Measurements from ENCODE around the gene SLIT1.
"Not testable (repeated sequence)": the region's sequence is repeated elsewhere in the genome, so short reads cannot be mapped to it uniquely, and the experiment has no call there.

The SLIT1 gene

DNA sequence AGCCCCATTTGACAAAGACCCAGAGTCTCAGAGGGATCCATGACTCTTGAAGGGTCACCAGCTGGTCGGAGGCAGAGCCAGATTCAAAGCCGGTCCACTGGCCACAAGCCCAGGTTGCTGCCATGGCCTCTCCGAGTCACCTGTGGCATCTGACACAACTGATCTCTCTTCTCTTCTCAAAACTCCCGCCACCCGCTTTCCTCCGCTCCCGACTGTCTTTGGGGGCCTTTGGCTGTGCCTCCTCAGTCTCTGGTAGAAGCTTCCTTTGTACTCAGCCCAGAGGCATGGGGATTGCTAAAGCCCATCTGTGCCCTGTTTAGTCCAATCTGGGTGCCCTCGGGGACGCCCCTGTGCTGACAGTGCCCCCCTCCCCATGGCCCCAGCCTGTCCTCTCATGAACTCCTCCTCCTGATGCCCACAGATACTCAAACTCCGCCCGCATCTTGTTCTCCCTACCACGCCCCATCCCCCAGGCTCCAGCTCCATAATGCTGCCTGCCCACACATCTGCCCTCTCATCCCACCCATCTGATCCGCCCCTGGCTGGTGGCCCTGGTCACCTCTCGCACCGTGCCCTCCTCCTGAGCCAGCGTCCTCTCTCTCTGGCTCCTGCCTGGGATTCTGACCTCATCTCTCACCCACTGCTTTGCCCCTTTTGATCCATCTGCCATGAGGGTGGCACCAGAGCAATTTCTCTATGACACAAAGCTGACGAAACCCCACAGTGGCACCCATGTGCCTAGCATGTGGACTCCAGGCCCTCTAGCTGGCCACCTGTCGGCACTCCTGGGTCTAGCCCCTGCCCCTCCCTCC, 150.6 kb downstream of the SLIT1 start:
- intact Hi-C loops (cut with DNase I), result no loop called here
- DNase-seq, result peak in 2 of 10 donors; percentile 49 to 56

DNA sequence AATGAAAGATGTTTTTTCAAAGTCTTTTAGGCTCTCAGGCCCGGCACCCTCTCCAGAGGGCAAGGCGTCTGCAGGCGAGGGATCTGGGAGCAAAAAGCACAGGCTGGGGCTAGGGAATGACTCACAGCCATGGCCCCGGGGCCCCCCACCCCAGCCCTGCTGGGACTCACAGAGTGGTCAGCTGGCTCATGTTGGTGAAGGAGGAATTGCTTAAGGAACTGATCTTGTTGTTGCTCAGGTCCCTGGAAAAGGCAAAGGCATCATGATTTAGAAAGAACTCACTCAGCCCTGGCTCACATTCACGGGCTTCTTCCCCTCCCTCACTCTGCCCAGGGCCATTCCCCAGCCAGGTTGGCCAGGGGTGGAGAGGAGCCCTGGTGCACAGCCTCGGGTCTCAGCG, 151.5 kb downstream of the SLIT1 start:
- DNase-seq, result peak in 1 of 10 donors; percentile 40
- intact Hi-C loops (cut with DNase I), result no loop called here

DNA sequence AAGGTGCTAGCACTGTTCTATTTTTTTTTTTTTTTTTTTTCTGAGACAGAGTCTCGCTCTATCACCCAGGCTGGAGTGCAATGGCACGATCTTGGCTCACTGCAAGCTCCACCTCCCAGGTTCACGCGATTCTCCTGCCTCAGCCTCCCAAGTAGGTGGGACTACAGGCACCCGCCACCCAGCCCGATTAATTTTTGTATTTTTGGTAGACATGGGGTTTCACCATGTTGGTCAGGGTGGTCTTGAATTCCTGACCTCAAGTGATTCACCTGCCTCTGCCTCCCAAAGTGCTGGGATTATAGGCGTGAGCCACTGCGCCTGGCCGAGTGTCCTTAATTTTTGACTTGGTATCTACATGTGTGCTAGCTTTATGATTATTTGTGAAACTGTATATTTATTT, 151.9 kb downstream of the SLIT1 start:
- peak in 2 of 10 donors; percentile 36 to 67 for DNase-seq
- intact Hi-C loops (cut with DNase I), result not testable (repeated sequence)

DNA sequence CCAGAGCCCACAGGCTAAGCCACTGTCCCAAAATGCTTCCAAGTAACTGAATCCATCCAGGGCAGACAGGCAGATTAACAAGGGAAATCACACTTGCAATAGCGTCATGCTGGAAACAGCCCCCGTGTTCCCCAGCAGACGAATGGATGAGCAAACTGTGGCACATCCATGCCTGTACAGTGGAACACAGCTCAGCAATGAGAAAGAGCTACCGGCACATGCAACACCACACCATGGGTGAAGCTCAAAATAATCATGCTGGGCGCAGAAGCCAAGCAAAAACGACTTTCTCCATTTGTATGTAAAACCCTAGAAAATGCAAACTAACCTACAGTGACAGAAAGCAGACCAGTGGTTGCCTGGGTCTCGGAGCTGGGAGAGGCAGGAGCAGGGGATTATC, 153.1 kb downstream of the SLIT1 start:
- peak in 1 of 10 donors; percentile 75 for DNase-seq
- intact Hi-C loops (cut with DNase I), result no loop called here

DNA sequence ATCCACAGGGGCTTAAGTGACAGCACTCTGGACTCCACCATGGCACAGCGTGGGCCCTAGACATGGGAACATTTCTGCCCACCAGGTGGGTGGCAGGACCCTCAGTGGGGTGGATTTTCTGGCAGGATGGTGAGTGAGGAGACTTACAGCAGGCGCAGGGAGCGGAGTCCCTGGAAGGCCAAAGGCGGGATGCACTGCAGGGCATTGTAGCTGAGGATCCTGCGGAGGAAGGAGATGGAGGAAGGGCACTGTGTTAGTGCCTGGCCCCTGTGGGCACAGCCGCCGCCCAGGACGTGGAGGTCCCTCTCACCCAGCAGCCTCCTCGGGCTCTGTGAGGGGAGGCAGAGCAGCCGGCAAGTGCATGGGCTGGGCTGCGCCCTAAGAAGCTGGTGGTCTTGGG, 154.3 kb downstream of the SLIT1 start:
- DNase-seq, result peak in 1 of 10 donors; percentile 79
- intact Hi-C loops (cut with DNase I), result no loop called here

DNA sequence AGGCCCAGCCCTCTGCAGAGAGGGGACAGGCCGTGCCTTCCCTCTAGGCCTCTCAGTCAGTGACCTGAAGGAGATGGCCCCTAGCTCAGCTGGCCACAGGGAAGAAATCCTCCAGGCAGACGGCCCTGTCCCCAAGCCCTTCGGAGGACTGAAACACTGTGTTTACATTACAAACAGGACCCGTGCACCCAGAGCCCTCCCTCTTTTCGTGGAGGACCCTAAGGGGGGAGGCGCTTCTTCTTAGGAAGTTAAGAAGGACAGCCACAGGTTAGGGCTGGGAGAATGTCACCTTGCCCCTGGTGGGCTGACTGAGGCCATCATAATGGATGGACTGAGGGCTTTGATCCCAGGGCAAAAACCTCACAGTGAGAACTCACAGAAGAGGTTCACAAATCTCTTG, 154.9 kb downstream of the SLIT1 start:
- DNase-seq, result no peak
- intact Hi-C loops (cut with DNase I), result no loop called here

DNA sequence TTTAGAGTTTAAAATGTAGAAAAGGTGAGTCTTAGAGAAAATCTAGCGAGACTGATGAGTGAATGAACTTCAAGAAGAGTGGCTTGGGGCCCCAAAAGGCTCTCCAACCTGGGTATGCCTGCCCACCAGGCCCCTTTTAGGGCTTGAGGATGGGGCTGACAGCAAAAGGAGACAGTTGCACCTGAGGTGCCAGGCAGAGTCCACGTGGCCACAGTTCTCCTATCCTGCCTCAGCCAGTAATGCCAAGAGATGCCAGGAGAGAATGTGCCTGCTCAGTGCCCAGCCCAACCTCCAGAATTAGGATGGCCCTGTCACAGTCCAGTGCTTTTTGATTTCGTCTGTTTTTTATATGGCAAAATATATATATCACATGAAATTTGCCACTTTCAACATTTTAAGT, 156.5 kb downstream of the SLIT1 start:
- DNase-seq, result no peak
- intact Hi-C loops (cut with DNase I), result loop anchor here (10.0 kb wide), 1 partner anchor 654 kb away; no protein-coding TSS in a partner anchor

DNA sequence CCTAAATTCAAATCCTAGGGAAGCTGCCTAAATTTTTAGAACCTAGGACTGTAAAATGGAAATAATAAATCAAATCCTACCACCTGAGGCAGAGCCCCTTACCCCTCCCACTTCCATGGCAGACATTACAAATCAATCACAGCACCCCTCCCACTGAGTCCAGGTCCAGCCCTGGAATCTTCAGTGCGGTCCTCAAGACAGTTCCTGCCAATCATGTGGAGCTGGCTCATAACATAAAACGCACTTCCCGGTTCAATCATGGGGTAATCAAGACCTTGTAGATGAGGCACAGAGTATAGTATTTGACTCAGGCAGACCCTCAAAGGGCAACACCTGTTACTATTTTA, 157.0 kb downstream of the SLIT1 start:
- no peak for DNase-seq
- intact Hi-C loops (cut with DNase I), result loop anchor here (10.0 kb wide), 1 partner anchor 654 kb away; no protein-coding TSS in a partner anchor

DNA sequence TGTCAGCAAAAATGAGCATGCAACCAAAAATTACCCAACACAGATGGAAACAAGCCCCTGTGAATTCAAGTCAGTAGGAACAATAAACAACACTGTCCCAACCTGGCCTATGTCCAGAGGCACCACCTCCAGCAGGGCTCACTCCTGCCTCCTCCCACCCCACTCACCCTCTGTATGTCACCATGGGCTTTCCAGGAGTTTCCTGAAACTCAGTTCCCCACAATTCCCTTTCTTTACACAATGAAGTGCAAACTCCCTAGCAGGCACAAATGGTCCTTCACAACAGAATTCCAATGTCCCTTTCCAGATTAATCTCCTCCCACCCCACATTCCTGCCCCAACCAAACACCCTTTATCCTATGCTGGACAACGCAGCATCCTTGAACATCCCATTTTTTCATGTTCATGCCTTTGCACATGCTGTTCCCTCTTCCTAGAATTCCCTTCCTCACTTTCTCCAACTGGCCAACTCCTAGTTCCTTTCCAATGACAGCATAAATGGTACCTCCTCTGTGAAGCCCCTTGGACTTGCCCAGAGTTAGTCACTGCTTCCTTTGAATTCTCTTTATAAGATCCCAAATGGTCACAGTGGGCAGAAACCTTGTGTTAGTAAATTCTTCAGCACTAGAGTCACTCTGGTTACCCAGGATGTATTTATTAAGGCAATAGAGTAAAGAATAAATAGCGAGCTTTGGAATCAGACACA, 157.5 kb downstream of the SLIT1 start:
- intact Hi-C loops (cut with DNase I), result loop anchor here (10.0 kb wide), 1 partner anchor 653 kb away; no protein-coding TSS in a partner anchor
- DNase-seq, result no peak

DNA sequence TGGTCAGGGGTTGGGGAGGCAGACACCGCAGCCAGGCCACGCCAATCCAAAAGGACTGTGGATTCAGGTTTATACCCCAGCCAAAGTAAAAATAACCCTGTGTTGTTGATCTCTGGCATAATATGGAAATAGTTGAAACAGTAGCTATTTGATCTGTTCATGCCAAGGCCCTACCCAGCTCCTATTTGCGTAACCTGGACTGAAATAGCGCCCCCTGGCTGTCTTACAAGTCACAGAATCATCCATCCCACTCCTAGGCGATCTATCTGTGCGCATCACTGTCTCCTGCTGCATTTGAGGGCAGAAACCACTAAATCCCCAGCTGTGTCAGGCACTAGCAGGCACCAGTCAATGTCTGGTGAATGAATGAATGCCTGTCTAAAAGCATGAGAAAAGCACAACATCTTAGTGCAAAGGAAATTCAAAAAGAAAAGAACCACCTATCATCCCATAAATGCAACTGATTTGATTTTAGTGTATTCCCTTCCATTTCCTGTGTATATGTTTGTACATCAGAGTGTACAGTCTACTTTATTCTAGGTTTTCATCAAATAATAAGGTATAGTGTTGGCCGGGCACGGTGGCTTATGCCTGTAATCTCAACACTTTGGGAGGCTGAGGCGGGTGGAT, 160.0 kb downstream of the SLIT1 start:
- DNase-seq, result peak in 6 of 10 donors; percentile 48 to 92 (median 70)
- intact Hi-C loops (cut with DNase I), result loop anchor here (1.0 to 10.0 kb wide), 2 partner anchors 193 to 651 kb away; partner anchors contain the start of gene LCOR

DNA sequence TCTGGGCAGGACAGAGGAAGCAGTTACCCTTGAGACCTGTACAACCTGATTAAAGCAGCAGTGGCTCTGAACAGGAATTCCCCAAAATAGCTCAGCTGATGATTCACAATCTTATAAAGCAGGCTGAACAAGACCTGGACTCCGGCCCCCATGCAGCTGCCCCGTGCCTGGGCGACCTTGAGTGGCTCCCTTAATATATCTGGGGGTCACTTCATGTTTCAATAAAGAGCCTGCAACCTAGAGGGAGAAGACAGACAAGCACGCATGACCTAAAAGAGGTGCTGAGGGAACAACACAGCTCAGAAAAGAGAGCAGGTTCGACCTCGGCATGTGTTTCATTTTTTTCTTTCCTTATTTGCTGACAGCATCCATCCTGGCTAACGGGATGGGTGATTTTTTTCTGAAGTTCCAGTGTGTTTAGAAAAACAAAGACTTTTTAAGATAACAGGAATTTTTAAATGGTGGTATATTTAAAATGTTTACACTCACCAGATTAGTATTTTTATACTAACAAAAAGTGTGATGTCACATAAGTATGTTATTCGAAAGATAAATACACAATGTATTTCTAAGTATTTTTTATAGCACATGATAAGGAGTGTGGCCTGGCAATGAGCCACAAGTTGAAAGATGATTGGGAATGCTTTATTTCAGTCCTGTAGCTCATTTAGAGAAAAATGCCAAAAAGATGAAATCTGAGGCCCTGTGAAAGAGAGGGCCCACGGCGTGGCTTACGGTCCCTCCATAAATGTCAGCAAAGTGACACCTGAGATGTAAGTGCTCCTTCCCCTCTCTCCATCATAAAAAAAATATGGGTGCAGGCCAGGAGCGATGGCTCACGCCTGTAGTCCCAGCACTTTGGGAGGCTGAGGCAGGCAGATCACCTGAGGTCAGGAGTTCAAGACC, 161.3 kb downstream of the SLIT1 start:
- intact Hi-C loops (cut with DNase I), result loop anchor here (1.0 to 10.0 kb wide), 2 partner anchors 192 to 650 kb away; partner anchors contain the start of gene LCOR
- DNase-seq, result peak in 1 of 10 donors; percentile 11

DNA sequence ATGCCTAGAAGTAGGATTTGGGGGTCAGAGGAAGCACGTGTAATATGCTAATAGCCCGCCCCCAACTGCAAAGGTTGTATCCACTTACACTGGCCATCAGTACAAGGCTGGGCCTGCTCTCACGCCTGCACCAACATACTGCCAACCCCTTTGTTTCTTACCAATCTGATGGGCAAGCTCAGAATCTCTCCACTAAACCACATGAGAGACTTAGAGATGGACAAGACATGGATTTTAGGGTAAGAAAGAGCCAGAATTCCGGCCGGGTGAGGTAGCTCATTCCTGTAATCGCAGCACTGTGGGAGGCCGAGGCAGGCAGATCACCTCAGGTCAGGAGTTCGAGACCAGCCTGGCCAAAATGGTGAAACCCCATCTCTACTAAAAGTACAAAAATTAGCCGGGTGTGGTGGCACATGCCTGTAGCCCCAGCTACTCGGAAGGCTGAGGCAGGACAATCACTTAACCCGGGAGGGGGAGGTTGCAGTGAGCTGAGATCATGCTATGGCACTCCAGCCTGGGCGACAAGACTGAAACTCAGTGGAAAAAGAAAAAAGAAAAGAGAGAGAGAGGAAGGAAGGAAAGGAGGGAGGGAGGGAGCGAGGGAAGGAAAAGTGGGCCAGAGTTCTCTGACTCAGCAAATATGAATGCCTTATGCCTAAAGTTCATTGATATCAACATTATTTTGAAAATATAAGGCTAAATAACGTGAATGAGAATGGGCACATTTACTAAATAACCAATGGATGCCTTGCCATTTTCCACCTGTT, 162.2 kb downstream of the SLIT1 start:
- DNase-seq, result peak in 1 of 10 donors; percentile 7
- intact Hi-C loops (cut with DNase I), result loop anchor here (10.0 kb wide), 1 partner anchor 649 kb away; no protein-coding TSS in a partner anchor

DNA sequence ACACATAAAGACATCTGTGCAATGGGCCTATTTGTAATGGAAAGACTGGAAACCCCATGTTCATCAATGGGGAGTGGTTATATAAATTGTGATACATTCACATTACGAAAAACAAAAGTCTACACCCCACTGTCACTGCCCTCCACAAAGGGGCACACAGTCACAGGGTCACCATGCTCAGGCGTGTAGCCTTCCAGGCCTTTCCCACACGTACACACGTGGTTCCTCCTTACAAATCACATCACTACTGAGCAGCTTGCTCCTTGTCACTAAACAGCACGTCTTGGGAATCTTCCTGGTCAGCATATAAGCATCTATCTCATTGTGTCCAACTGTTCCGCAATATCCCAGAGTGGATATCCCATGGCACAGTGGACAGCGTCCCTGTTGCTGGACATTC, 163.1 kb downstream of the SLIT1 start:
- intact Hi-C loops (cut with DNase I), result loop anchor here (10.0 kb wide), 1 partner anchor 648 kb away; no protein-coding TSS in a partner anchor
- peak in 1 of 10 donors; percentile 9 for DNase-seq

DNA sequence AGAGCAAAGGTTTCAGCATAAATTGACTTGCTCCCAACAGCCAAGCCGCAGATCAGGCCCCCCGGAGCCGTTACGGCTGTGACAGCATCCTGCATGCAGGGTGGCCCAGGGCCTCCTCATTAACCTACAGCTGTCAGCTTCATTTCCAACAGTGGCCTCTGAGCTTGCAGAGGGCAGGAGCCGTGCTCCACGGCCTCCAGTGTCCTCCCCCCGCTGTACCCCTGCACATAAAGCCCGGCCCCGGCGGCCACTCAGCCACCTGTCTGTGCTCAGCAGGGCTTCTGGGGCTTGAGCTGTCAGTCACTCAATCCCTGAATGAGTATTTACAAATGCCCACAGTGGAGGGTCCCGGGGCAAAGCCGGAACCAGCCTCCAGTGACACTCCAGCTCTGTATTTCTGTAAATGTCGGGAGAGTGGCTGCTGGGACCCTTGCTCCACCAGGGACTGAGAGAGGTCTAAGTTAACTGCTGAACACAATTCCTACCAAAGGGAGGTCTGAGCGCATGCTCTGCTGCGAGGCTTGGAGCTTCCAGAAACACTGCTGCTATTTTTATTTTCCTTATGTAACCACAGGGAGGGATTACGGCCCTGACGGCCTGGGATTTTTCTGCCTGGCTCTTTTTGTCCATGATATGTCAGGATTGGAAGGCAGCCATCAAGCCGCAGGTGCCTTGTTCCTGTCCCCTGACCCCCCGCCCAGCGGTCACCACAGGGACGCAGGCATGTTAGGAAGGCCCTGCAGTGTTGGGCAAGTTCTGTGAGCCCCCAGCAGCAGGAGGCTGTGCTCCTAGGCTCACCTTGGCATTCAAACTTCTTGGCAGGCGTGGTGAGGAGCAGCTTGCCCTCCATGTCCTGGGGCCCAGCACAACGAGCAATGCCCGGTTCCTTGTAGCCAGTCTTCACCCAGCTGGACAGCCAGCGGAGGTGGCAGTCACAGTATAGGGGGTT, 165.0 kb downstream of the SLIT1 start:
- peak in 6 of 10 donors; percentile 36 to 90 (median 56) for DNase-seq
- intact Hi-C loops (cut with DNase I), result loop anchor here (10.0 kb wide), 1 partner anchor 646 kb away; no protein-coding TSS in a partner anchor

DNA sequence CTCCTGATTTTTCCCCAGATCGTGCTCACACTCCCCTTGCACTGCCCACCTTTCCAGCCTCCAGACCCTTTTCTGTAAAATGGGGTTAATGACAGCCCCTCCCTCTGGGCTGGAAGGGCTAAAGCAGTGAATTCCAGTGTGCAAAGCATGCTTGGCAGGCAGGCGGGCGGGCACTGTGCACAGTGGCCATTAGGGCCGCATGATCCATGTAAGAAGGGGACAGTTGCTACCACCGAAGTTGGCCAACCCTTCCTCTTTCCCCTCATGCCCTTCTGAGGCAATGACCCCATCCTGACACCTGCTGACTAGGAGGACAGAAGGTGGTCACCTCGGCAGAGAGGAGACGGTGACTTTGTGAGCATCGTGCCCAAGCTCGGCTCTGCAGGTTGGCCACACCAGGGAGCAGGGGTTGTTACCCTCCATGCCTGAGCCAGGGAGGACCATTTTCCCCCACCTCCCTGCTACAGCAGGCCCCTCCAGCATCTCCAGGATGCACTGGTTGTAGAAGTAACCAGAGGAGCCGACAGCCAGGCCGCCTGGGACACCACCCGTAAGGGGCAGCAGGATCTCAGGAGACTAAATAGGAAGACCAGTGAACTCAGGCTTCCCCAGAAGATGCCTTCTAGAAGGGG, 166.4 kb downstream of the SLIT1 start:
- peak in 1 of 10 donors; percentile 26 for DNase-seq

DNA sequence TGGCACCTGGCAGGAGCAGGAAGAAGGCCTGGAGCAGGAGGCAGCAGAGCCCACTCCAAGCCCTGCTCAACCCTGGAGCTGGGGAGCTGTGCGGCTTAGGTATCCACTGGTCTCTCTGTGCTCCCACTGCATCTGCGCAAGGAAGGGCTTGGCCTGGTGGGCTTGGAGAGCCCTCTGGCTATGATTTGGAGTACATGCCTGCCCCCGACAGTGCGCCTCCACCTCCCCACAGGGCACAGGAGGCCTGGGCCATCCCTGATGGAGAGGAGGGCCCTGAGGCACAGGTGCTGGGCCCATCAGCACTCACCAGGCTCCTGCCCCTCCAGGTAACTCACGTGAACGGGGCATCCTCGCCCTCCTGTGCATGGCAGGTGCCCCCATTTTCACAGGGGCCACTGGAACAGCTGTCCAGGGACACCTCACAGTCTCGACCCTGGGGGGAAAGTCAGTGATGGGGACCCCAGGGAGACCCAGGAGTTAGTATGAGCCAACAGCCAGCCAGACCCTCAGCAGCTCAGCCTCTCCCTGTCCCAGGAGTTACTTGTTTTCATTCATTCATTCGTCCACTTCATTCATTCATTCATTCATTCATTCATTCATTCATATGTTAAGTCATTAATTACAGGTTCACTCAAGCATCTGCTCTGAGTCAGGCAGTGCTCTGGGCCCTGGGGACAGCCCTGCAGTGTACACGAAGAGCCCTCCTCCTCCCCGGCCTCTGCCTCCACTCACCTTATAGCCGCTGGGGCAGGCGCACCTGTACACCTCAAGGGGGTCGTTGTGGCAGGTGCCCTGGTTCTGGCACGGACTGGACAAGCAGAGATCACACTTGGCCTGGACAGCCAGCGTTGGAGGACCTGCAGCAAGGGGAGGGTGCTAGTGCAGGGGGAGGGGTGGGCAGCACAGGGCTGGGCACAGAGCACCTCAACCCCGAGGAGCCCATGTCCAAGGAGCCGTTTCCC, 167.2 kb downstream of the SLIT1 start:
- intact Hi-C loops (cut with DNase I), result no loop called here
- peak in 3 of 10 donors; percentile 47 to 79 (median 63) for DNase-seq

More for the DNA sequence above, 166.4 kb downstream of the SLIT1 start:
- intact Hi-C loops (cut with DNase I), result no loop called here
